ENCODE data around the gene USH1C.

The USH1C gene

DNA sequence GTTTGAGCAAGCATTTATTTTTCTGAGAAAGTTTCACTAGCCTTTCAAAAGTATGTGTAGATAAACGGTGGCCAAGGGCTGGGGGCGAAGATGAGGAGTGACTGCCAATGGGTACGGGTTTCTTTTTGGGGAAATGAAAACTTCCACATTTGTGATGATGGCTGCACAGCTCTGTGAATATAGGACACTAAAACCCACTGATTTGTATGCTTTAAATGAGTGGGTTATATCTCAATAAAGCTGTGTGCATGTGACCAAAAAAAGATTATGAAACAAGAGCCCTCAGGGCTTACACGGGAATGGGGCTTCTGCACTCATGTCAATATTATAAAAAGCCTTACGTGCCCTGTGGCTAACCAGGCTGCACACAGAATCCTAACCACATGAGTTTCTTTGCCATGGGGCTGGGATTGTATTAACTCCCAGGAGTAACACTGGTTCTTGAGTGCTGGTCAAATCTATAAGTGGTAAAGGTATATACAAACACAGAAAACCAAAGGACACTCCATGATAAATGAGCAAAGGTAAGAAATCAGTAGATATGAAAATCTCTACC lies 98.9 kb downstream of the USH1C start:
- H3K9ac ChIP-seq (ENCODE audit: low read length), result no peak overlapping the region
- H3K4me3 ChIP-seq (ENCODE audit: low read length), result no peak overlapping the region
- H3K36me3 ChIP-seq (ENCODE audit: control insufficient read depth, insufficient read depth, low read length), result no peaks in the 10 kb centered on the region
- H3K4me1 ChIP-seq (ENCODE audit: control insufficient read depth, insufficient read depth, low read length), result no peaks in the 10 kb centered on the region
- peaks cover 15% of the 10 kb centered on the region for H3K27me3 ChIP-seq (ENCODE audit: control insufficient read depth, insufficient read depth, low read length)
- H3K9me3 ChIP-seq (ENCODE audit: control insufficient read depth, low read length), result no peaks in the 10 kb centered on the region

DNA sequence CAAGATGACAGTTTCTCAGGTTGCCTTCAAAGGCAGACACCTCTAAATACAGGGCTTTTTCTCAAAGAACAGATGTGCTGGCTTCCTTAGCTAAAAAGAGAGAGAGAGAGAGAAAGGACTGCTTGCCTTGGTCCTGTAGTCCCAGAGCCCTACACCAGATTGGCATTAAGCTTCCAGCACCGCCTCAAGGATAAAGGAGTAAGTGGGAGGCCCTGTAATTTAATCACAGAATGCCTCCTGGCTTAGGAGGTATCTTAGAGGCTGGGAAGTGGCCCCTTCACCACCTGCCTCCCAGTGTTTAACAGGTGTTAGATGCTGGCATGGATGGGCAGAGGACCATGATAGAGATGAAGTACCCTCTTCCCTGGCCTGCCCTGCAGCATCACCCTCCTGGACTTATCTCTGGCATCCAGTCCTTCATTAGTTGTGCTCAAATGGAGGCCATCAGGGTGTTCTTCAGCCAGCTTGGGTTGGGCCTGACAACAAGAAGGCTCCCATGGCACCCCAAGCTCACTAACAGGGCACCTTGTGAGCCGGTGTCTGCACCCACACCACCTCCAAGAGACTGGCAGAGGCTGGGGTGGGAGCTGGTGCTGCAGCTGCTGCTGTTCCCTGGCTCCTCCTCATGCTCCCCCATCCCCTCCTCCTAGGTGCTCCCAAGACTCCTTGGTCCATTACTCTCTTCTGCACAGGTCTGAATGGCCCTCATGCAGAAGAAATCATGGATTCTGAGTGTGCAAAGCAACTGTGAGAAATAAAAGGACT lies 100.1 kb downstream of the USH1C start:
- Histone ChIP-seq H3K36me3 (ENCODE audit: control insufficient read depth, insufficient read depth, low read length) (no peaks in the 10 kb centered on the region), H3K4me1 (ENCODE audit: control insufficient read depth, insufficient read depth, low read length) (peaks cover 11% of the 10 kb centered on the region), H3K9me3 (ENCODE audit: control insufficient read depth, low read length) (no peaks in the 10 kb centered on the region), H3K27me3 (ENCODE audit: control insufficient read depth, insufficient read depth, low read length) (peaks cover 20% of the 10 kb centered on the region), H3K4me3 (ENCODE audit: low read length) (no peak overlapping the region), H3K9ac (ENCODE audit: low read length) (no peak overlapping the region)

Data from mucosa of stomach (tissue), 1 donor.